Omental fat pad (tissue), 4 donors: ENCODE measurements around the gene PLIN4. TPM values are rescaled to one million over a fixed set of nuclear protein-coding genes. Genes with fewer than 3 reads are reported as not detected.
A peak's percentile ranks its signal among the peaks of the same experiment; 100 is the strongest.

Experiments used
- ATAC-seq: fragments of 150-250 bp; one replicate; pipeline ENCODE4 v1.9.1; 2016; ENCODE audit warnings: mild to moderate bottlenecking, moderate library complexity; ENCODE audit not compliant: low FRiP score
- DNase-seq: peaks from one replicate; pipeline ENCODE4 v3.0.0-alpha.2; 2019; ENCODE audit warnings: low spot score
- CTCF ChIP-seq, 3 donors: fragments of 450-650 bp; IDR thresholded peaks; one replicate each; pipeline ENCODE4 v1.5.1; 2016 to 2017; ENCODE audit warnings: antibody characterized with exemption in 3 of 3, mild to moderate bottlenecking in 3 of 3, moderate library complexity in 2 of 3
- total RNA-seq, 4 donors: library from RNA; depleted of rRNA; stranded (reverse); fragments of >200 nt; gene quantifications; one replicate each; pipeline ENCODE4 v1.1.0, GENCODE V29; 2016

The PLIN4 gene
- total RNA-seq, 4 donors from 2014 or later: 183 to 2,054 (median 453) TPM

- DNase-seq (no peak), ATAC-seq (no peak)
- no peak for TF ChIP-seq CTCF (IDR thresholded peaks at IDR 0.05)
These were observed 45.1 kb downstream of the PLIN4 start for GRCh38 chr19:4473011-4473762.

GRCh38 chr19:4472174-4472974, 45.9 kb downstream of the PLIN4 start, which contains the start of gene HDGFL2:
TSS of gene HDGFL2 (plus strand) at chr19:4472297. CDS start at chr19:4472351, 54 bp downstream.
- no peak for DNase-seq
- no peak for ATAC-seq
- TF ChIP-seq CTCF (IDR thresholded peaks at IDR 0.05): no peak

GRCh38 chr19:4471403-4472173, 46.7 kb downstream of the PLIN4 start:
- no peak for TF ChIP-seq CTCF (IDR thresholded peaks at IDR 0.05)
- ATAC-seq (peak; percentile 98), DNase-seq (peak; percentile 89)

GRCh38 chr19:4467835-4468234, 50.5 kb downstream of the PLIN4 start:
- DNase-seq: no peak
- TF ChIP-seq CTCF (IDR thresholded peaks at IDR 0.05): no peak
- ATAC-seq: no peak

- no peak for DNase-seq
- ATAC-seq: no peak
- TF ChIP-seq CTCF (IDR thresholded peaks at IDR 0.05): no peak
These were observed 53.3 kb downstream of the PLIN4 start for GRCh38 chr19:4464815-4465581.

GRCh38 chr19:4457654-4458395, 60.5 kb downstream of the PLIN4 start, which contains the start of gene UBXN6:
TSS of gene UBXN6 (minus strand) at chr19:4457794. CDS start at chr19:4457697, 97 bp downstream.
- peak; percentile 92 for DNase-seq
- TF ChIP-seq CTCF (IDR thresholded peaks at IDR 0.05): no peak
- peak; percentile 77 for ATAC-seq
